Activated CD4-positive, alpha-beta T cell treated with anti-CD3 and anti-CD28 coated beads, Interleukin-2, amount 50 U/mL, for 48 hours (primary cell): ENCODE measurements around the gene CD82.
A peak's percentile ranks its signal among the peaks of the same experiment; 100 is the strongest.

ENCODE experiments used
- DNase-seq, 2 experiments: peaks; one replicate each; pipeline ENCODE4 v3.0.0-alpha.2; 2020

The CD82 gene

GRCh38 chr11:44605068-44605708 is 39.7 kb downstream of the CD82 start:
- DNase-seq, result no peak

- no peak for DNase-seq
Measured at GRCh38 chr11:44605965-44606364, 40.5 kb downstream of the CD82 start.

- no peak for DNase-seq
Measured at GRCh38 chr11:44606472-44606871, 41.0 kb downstream of the CD82 start.

DNA sequence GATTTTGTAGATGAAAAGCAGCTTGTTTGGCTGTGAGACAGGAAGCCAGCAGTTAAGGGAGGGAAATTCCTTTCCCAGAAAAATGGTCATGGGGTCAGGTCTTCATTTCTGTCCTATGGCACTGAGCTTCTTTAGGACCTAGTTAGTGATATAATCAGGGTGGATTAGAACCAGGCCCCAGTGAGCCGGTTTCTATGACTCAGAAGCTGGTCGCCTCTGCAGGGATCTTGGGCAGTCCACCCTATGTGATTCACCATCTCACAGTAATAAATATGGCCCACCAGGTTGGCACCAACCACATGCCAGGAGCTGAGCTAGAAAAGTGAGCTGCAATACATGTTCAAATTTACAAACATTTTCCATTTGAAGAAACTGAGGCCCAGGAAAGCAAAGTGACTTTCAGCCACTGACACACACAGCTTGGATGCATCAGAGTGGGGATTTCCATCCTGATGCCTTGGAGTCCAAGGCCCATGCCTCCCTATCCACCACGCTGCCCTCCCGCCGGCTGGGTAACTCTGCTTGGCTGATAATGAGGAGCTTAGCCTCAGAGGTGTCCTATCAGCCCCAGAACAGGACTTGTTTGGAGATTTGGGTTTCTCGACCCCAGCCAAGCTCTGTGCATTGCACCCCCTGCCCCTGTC is 42.0 kb downstream of the CD82 start:
- peak in 1 of 2 experiments; percentile 55 for DNase-seq

DNA sequence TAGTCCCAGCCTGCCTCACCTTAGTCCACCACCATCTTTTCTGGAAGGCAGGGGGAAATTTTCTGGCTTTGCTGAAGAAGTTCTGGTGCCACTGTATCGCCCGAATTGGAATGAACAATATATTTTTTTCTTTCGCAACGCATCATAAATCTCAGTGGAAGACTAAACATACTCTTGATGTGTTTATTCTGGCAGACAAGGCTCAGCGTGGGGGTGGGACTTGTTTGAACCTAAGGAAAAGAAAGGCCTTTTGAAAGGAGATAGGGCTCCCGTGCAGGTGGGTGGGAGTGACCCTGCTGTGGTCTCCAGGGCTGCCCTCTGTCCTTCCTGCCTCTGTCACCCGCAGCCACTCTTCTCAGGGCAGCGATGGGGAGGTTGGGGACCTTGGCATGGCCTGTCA is 42.5 kb downstream of the CD82 start:
- no peak for DNase-seq

- no peak for DNase-seq
Measured at GRCh38 chr11:44608651-44608990, 43.2 kb downstream of the CD82 start.

GRCh38 chr11:44608991-44609782 is 43.7 kb downstream of the CD82 start:
- peak in 1 of 2 experiments; percentile 43 for DNase-seq

- no peak for DNase-seq
Measured at GRCh38 chr11:44609783-44610155, 44.3 kb downstream of the CD82 start.

GRCh38 chr11:44610186-44610955 is 44.9 kb downstream of the CD82 start:
- DNase-seq, result no peak

- DNase-seq, result no peak
Measured at GRCh38 chr11:44611088-44611487, 45.6 kb downstream of the CD82 start.

DNA sequence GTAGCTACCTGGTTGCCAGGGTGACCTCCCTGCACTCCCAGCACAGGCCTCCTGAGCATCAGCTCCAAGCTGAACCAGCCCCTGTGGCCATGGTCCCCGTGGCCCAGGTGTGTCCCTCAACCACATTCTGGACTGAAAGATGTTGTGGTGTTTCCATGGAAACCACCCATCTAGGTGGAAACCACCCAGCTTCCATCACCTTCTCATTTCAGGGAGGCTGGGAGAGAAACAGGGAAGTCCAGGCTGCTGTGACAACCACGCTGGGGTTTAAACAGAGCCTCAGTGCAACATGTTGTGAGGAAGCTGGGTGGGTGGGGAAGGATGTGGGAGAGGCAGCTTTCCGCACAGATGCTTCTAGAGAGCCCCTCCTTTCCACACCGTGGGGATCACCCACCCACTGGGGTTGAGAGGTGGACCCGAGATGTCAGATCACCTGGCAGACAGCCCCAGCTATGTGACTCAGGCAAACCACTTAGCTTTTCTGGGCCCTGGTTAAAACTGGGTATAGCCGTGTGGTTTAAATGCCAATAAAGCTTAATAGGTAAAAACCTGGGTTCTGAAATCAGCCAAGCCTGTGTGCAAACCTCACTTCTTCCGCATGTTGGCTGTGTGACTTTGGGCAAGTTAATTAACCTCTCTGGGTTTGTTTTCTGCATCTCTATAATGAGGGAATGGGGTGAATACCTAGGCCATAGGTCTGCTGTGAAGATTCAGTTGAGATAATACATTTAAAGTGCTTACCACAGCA is 46.4 kb downstream of the CD82 start:
- peak; percentile 68 to 76 for DNase-seq

DNA sequence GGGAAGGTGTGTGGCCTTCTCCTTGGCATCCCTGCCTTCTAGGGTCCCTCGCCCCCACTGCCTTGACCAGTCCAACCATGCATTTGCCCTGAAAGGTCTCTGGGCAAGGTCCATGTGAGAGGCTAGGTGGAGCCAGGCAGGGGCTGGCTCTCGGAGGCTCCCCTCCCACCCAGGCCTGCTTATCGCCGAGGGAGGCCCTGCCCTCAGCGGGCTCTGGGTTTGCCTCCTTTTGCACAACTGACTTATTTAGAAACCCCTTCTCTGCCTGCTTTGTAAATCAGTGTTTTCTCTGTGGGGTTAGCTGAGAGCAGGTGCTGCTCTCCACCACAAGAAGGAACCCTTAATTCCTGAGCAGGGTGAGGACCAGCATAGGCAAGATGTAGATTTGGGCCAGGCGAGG is 47.7 kb downstream of the CD82 start:
- no peak for DNase-seq

DNA sequence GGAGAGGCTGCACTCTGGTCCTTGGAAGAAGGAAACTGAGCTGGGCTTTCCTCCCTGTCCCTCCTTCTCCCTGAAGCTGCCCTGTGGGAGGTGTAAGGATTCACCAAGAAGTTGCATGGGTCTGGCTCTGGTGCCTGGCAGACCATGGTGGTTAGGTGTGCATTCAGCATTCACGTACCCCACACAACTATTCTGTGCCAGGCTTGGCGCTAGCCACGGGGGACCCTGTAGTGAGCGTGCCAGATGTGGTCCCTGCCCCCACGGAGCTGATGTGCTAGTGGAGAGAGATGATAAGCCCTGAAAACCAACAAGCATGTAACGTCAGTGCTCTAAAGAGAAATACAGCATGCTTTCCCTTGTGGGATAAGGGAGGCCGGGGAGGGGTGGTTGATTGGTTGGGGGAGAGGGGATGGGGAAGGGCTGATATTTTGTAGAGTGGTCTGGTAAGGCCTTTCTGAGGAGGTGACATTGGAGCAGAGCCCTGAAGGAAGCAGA is 48.9 kb downstream of the CD82 start:
- DNase-seq, result no peak

DNA sequence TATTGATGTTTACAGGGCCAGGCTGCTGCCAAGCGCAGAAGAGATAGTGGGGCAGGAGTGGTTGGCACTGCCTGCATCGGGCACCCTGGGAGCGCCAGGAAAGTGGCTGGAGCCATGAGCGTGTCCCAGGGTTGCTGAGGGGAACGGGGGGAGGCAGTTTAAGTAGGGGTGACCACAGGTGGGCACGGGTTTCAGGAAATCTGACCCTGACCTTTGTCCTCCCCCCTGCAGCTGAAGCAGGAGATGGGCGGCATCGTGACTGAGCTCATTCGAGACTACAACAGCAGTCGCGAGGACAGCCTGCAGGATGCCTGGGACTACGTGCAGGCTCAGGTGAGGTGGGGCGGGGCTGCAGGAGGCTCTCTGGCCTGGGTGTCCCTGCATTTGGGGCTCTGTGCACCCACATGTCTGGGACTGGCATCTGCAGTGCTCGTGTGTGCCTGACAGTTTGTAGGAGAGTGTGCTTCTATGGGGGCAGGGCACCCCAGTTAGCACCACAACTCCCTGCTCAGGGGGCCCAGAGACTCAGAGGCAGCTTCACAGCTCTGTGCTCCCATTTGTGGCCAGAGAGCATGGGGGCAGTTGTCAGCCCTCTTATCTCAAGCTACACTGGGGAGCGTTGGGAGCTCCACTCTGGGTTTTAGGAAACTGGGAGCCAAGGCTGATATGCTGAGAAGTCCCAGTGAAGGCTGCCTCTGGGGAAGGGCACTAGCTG is 49.7 kb downstream of the CD82 start:
- DNase-seq, result no peak

GRCh38 chr11:44615913-44616791 is 50.7 kb downstream of the CD82 start:
- DNase-seq, result no peak

DNA sequence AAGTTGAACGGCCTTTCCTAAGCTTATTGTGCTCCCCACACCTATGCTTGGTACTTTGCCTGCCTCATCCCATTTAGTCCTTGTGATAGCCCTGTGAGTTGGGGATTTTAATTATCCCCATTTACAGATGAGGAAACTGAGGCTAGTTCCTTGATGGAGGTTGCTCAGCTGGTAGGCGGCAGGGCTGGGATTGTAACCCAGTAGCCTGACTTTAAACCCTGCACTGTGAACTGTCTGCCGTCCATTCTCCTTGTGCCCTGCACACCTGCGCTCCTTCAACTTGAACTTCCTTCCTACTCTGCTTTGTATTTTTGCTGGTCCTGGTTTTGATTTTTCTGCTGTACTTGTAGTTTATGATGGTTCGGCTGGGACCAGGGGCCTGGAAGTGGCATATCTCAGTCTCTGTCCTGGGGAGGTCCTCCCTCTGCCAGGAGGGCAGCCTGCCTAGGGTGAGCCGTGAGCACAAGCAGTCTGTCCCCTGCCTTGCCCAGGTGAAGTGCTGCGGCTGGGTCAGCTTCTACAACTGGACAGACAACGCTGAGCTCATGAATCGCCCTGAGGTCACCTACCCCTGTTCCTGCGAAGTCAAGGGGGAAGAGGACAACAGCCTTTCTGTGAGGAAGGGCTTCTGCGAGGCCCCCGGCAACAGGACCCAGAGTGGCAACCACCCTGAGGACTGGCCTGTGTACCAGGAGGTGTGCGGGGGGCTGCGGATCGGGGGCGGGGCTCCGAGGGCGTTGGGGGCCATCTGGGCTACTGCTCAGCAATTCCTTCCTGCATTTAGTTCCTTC is 52.4 kb downstream of the CD82 start:
- DNase-seq, result peak in 1 of 2 experiments; percentile 2

GRCh38 chr11:44618561-44619425 is 53.3 kb downstream of the CD82 start:
- peak in 1 of 2 experiments; percentile 2 for DNase-seq

DNA sequence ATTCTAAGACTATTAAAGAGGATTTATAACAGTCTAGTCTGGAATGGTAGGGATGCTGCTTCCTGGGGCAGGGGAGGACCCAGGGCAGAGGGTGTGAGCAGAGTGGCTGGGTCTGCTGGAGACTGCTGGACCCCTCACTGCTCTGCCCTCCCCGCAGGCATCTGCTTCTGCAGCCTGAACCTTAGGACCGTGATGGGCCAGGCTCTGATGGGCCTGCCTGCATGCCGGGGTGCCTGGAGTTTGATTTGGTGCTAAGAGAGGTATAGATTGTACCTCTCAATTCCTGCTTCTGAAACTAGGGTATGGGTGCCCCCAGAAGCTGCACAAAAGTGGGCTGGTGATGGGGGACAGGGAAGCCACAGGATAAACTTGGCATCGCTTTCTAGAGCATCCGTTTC is 54.9 kb downstream of the CD82 start:
- peak in 1 of 2 experiments; percentile 2 for DNase-seq
